C4-2B (cell line): ENCODE results near the gene SPINK4.

ENCODE experiments used
- ZFX ChIP-seq: fragments of 450-650 bp; IDR thresholded peaks from 2 replicates; pipeline ENCODE4 v1.6.1; 2017
- TF ChIP-seq, protein P1 (sequence below): fragments of 450-650 bp; conservative IDR thresholded peaks from 2 replicates; pipeline ENCODE4 v1.5.1; 2017; ENCODE audit warnings: mild to moderate bottlenecking

DNA sequence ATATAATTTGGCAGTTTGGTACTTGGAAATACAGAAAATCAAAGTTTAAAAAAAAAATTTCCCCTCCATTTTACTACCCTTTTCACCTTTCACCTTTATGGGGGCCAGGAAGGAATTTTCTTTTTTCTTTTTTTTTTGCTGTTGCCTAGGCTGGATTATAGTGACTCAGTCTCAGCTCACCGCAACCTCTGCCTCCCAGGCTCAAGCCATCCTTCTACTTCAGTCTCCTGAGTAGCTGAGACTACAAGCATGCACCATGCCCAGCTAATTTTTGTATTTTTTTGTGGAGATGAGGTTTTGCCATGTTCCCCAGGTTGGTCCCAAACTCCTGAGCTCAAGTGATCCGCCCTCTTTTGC lies 34.0 kb downstream of the SPINK4 start:
- TF ChIP-seq, protein P1, sequence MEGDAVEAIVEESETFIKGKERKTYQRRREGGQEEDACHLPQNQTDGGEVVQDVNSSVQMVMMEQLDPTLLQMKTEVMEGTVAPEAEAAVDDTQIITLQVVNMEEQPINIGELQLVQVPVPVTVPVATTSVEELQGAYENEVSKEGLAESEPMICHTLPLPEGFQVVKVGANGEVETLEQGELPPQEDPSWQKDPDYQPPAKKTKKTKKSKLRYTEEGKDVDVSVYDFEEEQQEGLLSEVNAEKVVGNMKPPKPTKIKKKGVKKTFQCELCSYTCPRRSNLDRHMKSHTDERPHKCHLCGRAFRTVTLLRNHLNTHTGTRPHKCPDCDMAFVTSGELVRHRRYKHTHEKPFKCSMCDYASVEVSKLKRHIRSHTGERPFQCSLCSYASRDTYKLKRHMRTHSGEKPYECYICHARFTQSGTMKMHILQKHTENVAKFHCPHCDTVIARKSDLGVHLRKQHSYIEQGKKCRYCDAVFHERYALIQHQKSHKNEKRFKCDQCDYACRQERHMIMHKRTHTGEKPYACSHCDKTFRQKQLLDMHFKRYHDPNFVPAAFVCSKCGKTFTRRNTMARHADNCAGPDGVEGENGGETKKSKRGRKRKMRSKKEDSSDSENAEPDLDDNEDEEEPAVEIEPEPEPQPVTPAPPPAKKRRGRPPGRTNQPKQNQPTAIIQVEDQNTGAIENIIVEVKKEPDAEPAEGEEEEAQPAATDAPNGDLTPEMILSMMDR: no peak
- TF ChIP-seq ZFX: no peak
